Measurements from ENCODE around the gene FAM163B.

FAM163B gene

DNA sequence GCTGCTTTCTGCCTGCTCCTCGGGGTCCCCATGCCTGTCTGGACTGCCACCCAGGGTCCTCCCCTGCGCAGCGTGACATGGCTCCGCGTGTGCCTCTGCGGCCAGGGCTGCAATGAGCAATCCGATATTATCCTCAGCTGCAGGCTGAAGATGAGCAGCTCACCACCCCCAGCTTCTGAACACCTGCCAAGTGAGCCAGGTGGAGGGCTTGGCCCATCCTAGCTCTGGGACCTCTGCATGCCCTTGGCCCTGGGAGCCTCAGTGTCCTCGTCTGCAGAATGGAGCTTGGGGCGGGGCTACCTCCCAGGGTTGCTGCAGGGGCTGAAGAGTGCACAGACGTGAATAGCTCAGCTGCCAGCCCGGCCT lies 80.3 kb downstream of the FAM163B start:
- H3K4me3 ChIP-seq (ENCODE audit: low read depth, low read length): no peak overlapping the region
- TF ChIP-seq, protein P1, sequence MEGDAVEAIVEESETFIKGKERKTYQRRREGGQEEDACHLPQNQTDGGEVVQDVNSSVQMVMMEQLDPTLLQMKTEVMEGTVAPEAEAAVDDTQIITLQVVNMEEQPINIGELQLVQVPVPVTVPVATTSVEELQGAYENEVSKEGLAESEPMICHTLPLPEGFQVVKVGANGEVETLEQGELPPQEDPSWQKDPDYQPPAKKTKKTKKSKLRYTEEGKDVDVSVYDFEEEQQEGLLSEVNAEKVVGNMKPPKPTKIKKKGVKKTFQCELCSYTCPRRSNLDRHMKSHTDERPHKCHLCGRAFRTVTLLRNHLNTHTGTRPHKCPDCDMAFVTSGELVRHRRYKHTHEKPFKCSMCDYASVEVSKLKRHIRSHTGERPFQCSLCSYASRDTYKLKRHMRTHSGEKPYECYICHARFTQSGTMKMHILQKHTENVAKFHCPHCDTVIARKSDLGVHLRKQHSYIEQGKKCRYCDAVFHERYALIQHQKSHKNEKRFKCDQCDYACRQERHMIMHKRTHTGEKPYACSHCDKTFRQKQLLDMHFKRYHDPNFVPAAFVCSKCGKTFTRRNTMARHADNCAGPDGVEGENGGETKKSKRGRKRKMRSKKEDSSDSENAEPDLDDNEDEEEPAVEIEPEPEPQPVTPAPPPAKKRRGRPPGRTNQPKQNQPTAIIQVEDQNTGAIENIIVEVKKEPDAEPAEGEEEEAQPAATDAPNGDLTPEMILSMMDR (IDR thresholded peaks at IDR 0.05; ENCODE audit: borderline replicate concordance, insufficient read depth, low read depth, low read length): no peak

DNA sequence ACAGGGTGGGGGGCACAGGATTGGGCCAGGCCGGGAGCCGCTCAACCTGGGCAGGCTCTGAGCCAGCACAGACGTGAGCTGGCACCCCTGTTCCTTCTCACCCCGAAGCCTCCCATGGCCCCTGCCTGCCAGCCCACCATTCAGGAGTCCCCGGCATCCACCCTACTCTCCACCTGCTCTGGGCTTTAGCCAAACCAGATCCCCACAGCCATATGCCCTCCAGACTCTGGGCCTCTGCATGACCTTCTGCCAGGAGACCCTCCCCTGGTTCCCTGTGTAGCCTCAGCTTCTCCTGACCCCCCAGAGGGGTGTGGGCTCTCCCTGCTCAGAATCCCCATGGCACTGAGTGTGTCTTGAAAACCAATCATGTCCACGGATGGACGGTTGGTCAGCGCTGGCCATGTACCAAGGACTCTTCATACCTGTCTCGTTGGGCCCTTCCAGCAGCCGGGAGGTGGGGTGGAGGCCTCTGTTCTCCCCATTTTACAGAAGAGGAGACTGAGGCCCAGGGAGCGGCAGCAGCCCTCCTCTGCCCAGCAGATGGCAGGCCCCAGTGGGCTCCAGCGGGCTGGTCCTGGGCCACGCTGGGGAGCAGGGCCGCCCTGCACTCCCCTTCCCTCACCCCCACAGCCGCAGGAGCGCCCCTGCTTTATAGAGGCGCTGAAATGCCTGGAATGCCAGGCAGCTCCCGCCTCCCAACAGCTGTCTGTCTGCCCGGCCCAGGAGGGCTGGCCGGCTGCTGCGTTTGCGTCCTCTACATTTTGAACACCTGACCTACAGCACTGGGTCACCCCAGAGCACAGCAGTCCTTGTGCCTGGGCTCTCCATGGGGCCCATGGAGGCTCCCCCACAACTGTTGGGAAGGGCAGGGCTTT lies 81.0 kb downstream of the FAM163B start:
- TF ChIP-seq, protein P1 (IDR thresholded peaks at IDR 0.05; ENCODE audit: borderline replicate concordance, insufficient read depth, low read depth, low read length): no peak
- no peak overlapping the region for H3K4me3 ChIP-seq (ENCODE audit: low read depth, low read length)

DNA sequence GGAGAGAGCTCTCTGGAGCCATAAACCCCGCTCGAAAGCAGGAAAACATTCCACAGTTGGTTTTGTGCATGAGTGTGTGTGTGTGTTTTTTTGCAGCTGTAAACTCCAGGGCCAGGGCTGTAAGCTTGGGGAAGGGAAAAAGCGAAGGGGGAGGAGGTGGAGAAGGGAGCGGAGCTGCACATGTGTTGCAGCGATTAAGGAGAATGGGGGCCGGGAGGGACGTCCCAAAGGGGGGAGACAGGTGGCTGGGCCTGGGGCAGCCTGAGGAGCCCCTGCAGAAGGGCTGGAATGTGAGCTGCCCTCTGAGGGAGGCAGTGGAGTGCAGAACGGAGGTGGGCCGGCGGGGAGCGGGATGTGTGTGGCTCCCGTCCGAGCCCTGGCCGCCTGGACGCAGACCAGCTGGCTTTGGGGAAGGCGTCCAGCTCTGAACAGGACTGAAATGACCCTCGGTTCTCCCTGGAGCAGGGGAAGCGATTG lies 81.7 kb downstream of the FAM163B start:
- TF ChIP-seq, protein P1 (IDR thresholded peaks at IDR 0.05; ENCODE audit: borderline replicate concordance, insufficient read depth, low read depth, low read length): no peak
- H3K4me3 ChIP-seq (ENCODE audit: low read depth, low read length): no peak overlapping the region
